Panc1 (cell line): ENCODE measurements around the gene MS4A6E.

ENCODE experiments used
- POLR2AphosphoS5 ChIP-seq: IDR thresholded peaks from 2 replicates; pipeline ENCODE4 v1.6.1; 2012; ENCODE audit warnings: mild to moderate bottlenecking, low read depth, low read length, moderate library complexity
- SIN3A ChIP-seq: IDR thresholded peaks from 2 replicates; pipeline ENCODE4 v1.6.1; 2012; ENCODE audit warnings: low read depth, mild to moderate bottlenecking, low read length, moderate library complexity, borderline replicate concordance; ENCODE audit not compliant: insufficient read depth
- TF ChIP-seq, protein P1 (sequence below): fragments of 450-650 bp; IDR thresholded peaks from 2 replicates; pipeline ENCODE4 v1.5.1; 2017; ENCODE audit warnings: mild to moderate bottlenecking
- TF ChIP-seq, protein P2 (sequence below), 2 experiments: IDR thresholded peaks; 2 replicates each; pipeline ENCODE4 v1.6.1; 2011 to 2012; ENCODE audit warnings: low read depth in 2 of 2, control low read depth in 1 of 2, low read length in 1 of 2, mild to moderate bottlenecking in 1 of 2, moderate library complexity in 1 of 2; ENCODE audit not compliant: insufficient read depth in 1 of 2

DNA sequence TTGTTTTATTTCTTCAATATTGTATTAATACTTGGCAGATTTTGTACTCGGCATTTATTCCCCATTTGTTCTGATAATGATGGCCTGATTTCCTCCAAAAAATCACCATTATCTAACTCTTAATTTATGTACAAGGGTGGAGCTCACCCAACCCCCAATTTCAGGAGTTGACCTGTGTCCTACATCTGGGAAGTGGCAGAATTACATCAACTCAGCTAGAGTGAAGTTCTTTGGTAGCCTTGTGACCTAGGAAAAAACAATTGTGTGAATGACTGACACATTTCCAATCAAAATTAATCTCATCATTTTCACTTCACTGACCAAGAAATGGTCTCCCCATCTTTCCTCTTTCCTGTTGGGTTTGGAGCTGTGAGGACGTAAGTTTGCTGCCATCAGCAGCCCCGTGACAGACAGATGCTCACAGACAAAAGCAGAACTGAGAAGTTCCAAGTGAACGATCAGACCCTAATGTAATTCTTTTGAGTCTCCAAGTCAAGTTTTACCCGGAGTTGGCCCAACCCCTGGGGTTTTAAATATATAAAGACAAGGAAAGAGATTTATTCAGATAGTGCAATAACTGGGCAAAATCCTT lies 16.6 kb upstream of the MS4A6E start:
- TF ChIP-seq, protein P1, sequence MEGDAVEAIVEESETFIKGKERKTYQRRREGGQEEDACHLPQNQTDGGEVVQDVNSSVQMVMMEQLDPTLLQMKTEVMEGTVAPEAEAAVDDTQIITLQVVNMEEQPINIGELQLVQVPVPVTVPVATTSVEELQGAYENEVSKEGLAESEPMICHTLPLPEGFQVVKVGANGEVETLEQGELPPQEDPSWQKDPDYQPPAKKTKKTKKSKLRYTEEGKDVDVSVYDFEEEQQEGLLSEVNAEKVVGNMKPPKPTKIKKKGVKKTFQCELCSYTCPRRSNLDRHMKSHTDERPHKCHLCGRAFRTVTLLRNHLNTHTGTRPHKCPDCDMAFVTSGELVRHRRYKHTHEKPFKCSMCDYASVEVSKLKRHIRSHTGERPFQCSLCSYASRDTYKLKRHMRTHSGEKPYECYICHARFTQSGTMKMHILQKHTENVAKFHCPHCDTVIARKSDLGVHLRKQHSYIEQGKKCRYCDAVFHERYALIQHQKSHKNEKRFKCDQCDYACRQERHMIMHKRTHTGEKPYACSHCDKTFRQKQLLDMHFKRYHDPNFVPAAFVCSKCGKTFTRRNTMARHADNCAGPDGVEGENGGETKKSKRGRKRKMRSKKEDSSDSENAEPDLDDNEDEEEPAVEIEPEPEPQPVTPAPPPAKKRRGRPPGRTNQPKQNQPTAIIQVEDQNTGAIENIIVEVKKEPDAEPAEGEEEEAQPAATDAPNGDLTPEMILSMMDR, result no peak
- TF ChIP-seq SIN3A (no peak), POLR2AphosphoS5 (no peak)
- TF ChIP-seq, protein P2, sequence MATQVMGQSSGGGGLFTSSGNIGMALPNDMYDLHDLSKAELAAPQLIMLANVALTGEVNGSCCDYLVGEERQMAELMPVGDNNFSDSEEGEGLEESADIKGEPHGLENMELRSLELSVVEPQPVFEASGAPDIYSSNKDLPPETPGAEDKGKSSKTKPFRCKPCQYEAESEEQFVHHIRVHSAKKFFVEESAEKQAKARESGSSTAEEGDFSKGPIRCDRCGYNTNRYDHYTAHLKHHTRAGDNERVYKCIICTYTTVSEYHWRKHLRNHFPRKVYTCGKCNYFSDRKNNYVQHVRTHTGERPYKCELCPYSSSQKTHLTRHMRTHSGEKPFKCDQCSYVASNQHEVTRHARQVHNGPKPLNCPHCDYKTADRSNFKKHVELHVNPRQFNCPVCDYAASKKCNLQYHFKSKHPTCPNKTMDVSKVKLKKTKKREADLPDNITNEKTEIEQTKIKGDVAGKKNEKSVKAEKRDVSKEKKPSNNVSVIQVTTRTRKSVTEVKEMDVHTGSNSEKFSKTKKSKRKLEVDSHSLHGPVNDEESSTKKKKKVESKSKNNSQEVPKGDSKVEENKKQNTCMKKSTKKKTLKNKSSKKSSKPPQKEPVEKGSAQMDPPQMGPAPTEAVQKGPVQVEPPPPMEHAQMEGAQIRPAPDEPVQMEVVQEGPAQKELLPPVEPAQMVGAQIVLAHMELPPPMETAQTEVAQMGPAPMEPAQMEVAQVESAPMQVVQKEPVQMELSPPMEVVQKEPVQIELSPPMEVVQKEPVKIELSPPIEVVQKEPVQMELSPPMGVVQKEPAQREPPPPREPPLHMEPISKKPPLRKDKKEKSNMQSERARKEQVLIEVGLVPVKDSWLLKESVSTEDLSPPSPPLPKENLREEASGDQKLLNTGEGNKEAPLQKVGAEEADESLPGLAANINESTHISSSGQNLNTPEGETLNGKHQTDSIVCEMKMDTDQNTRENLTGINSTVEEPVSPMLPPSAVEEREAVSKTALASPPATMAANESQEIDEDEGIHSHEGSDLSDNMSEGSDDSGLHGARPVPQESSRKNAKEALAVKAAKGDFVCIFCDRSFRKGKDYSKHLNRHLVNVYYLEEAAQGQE (IDR thresholded peaks at IDR 0.05; ENCODE audit: insufficient read depth in 1 of 2, low read depth in 2 of 2, low read length in 1 of 2), result no peak
